Uterus (tissue), 2 donors: Measurements from ENCODE around the gene MINDY4.

Source experiments
- CTCF ChIP-seq, 4 experiments: fragments of 200-600 bp in 2 of 4; fragments of 450-650 bp in 2 of 4; sonication (generic) in 2 of 4; IDR thresholded peaks; one replicate each; pipeline ENCODE4 v1.5.1; 2016 to 2019; ENCODE audit warnings: antibody characterized with exemption in 4 of 4, mild to moderate bottlenecking in 2 of 4, moderate library complexity in 1 of 4
- POLR2A ChIP-seq, 2 donors: fragments of 450-650 bp; IDR thresholded peaks; one replicate each; pipeline ENCODE4 v1.6.1; 2016; ENCODE audit warnings: antibody characterized with exemption in 2 of 2, mild to moderate bottlenecking in 1 of 2, moderate library complexity in 1 of 2

DNA sequence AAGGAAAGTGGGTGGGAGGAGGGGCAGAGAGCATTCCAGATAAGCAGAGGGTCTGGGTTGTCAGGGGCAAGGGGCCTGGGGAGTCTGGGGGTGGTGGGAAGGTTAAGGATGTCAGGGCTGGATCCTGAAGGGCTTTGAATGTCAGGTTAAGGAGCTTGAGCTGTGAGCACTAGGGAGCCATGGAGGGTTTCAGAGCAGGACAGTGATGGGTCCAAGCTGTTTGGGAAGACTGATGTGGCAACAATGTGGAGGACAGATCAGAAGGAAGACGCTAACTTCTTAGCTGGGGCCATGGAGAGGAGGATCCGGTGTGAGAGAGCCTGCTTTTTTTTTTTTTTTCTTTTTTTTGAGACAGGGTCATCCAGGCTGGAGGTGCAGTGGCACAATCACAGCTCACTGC lies 126.6 kb downstream of the MINDY4 start:
- TF ChIP-seq CTCF (IDR thresholded peaks at IDR 0.05) (no peak), POLR2A (IDR thresholded peaks at IDR 0.05) (no peak)
